IPS-18a (cell line): ENCODE data around the gene LTA.

Experiments used
- H3K27ac ChIP-seq: one replicate; pipeline ENCODE4 v1.5.1; 2013; ENCODE audit warnings: low read length
- H3K27me3 ChIP-seq: one replicate; pipeline ENCODE4 v1.6.1; 2013; ENCODE audit warnings: mild to moderate bottlenecking, low read length; ENCODE audit not compliant: control insufficient read depth, insufficient read depth
- H3K36me3 ChIP-seq: one replicate; pipeline ENCODE4 v1.6.1; 2013; ENCODE audit warnings: low read depth, low read length; ENCODE audit not compliant: control insufficient read depth
- H3K4me1 ChIP-seq: one replicate; pipeline ENCODE4 v1.6.1; 2013; ENCODE audit warnings: low read depth, low read length; ENCODE audit not compliant: control insufficient read depth
- H3K4me3 ChIP-seq: one replicate; pipeline ENCODE4 v1.5.1; 2013; ENCODE audit warnings: low read length
- H3K9ac ChIP-seq: one replicate; pipeline ENCODE4 v1.6.1; 2013; ENCODE audit warnings: mild to moderate bottlenecking, low read length, moderate library complexity
- H3K9me3 ChIP-seq: one replicate; pipeline ENCODE4 v1.6.1; 2013; ENCODE audit warnings: low read depth, low read length; ENCODE audit not compliant: control insufficient read depth

The LTA gene

DNA sequence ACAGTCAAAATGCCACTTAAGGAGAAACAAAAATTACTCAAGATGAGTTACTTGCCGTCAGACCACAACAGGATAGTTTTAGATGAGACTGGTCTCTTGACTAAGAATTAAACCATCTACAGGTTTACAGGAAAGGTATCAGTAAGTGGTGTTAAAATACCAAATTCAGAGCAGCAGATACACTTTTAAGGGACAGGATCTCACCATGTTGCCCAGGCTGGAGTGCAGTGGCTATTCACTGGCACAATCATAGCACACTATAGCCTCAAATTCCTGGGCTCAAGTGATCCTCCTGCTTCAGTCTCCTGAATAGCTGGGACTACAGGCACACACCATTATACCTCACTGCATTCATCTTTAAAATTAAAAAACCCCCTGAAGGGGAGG lies 38.6 kb upstream of the LTA start:
- Histone ChIP-seq H3K27me3 (no peaks in the 10 kb centered on the region), H3K9ac (no peak overlapping the region), H3K4me3 (no peak overlapping the region), H3K4me1 (no peaks in the 10 kb centered on the region), H3K9me3 (no peaks in the 10 kb centered on the region), H3K36me3 (peaks cover 87% of the 10 kb centered on the region), H3K27ac (no peak overlapping the region)

DNA sequence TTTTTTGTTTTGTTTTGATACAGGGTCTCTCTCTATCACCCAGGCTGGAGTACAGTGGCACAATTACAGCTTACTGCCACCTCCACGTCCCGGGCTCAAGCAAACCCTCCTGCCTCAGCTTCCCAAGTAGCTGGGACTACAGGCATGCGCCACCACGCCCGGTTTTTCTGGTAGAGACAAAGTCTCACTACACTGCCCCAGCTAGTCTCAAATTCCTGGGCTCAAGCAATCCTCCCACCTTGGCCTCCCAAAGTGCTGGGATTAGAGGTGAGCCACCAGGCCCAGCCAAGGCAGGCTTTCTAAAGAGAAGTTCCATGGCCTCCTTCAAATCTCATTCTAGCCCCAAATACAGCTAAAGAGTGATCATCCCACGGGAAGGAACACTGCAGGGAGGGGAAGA lies 38.1 kb upstream of the LTA start:
- Histone ChIP-seq H3K27ac (no peak overlapping the region), H3K9me3 (no peaks in the 10 kb centered on the region), H3K4me3 (no peak overlapping the region), H3K4me1 (no peaks in the 10 kb centered on the region), H3K9ac (no peak overlapping the region), H3K36me3 (peaks cover 93% of the 10 kb centered on the region), H3K27me3 (no peaks in the 10 kb centered on the region)

DNA sequence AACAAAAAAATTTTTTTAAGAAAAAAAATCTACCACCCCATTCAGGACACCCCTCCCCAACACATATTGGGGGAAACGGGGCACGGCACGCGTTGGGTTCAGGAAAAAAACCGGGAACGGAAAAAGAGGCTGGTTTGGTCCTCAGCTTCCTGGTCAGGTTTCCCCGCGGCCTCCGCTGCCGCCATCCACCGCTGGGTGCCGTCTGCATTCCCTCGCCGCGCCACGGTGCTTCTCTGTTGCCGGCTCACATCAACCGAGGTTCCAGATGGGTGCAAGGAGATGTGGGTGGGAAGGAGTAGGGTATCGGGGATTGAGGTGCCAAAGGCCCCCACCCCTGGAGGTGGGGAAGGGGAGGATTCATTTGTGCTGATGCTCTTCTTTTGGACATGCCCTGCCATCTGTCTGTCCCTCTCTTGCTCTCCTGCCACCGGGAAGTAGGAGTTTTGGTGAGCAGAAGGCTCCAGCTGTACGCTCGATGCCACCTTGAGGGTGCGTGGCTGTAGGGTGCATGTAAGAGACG lies 37.5 kb upstream of the LTA start:
- Histone ChIP-seq H3K4me3 (no peak overlapping the region), H3K4me1 (peaks cover 4% of the 10 kb centered on the region), H3K27ac (no peak overlapping the region), H3K36me3 (peaks cover 95% of the 10 kb centered on the region), H3K9ac (no peak overlapping the region), H3K9me3 (no peaks in the 10 kb centered on the region), H3K27me3 (no peaks in the 10 kb centered on the region)

DNA sequence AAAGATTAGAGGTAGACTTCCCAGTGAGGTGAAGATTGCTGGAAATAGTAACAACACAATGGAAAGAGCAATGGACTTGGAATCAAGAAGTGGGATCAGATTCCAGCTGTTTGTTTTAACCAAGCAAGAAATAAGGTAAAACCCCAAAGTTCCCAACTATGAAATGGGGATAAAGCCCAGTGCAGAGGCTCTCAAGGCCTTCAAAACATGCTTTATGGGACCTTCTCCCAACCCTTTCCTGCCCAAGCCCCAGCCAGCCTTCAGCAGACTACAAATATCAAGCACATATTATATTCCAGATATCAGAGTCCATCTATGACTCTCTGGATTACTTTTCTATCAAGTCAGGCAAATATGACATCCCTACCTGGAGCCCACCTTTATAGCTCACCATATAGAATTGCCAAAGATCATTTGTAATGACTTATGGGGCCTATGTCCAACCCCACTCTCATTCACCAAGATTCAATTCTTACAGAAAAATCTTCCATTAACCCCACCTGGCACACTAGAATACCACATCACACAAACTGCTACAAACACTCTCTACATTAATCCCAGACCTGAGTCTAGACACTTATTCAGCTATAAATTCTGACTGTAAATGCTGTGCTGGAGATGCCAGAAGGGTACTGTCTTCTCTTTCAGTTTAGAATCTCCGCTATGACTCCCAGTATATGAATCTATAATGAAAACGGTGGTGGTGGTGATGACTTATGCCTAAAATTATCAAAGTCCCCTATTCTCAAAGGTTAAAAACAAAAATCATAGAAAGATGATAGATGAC lies 36.4 kb upstream of the LTA start:
- no peaks in the 10 kb centered on the region for H3K27me3 ChIP-seq
- peaks cover 9% of the 10 kb centered on the region for H3K4me1 ChIP-seq
- H3K4me3 ChIP-seq: no peak overlapping the region
- no peak overlapping the region for H3K9ac ChIP-seq
- no peaks in the 10 kb centered on the region for H3K9me3 ChIP-seq
- no peak overlapping the region for H3K27ac ChIP-seq
- peaks cover 95% of the 10 kb centered on the region for H3K36me3 ChIP-seq

DNA sequence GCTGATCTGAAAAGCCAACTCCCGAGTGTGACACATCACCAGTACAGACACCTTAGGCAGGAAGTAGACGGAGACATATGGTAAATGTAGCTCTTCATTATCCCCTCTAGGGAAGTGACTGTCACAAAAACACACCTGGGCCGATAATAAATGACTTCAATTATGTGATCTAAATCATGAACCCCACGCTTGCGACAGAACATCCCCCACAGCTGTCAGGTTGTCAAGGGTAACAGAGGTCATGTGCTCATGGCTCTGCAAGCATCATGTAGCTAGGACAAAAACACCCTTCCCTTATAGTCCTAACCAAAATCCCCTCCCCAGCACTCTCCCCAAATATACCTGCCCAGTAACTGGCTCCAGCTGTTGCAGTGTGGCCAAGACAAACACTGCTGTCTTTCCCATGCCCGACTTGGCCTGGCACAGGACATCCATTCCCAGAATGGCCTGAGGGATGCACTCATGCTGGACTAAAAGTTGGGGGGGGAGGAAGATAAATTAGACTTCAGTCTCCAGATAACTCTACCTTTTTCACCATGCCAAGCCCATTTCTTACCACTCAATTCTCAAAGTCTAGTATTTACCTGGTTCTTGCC lies 33.2 kb upstream of the LTA start:
- H3K27ac ChIP-seq: no peak overlapping the region
- H3K4me1 ChIP-seq: peaks cover 13% of the 10 kb centered on the region
- H3K27me3 ChIP-seq: no peaks in the 10 kb centered on the region
- H3K36me3 ChIP-seq: peaks cover 63% of the 10 kb centered on the region
- H3K9me3 ChIP-seq: no peaks in the 10 kb centered on the region
- H3K9ac ChIP-seq: no peak overlapping the region
- peak overlapping the region; percentile 87 for H3K4me3 ChIP-seq

DNA sequence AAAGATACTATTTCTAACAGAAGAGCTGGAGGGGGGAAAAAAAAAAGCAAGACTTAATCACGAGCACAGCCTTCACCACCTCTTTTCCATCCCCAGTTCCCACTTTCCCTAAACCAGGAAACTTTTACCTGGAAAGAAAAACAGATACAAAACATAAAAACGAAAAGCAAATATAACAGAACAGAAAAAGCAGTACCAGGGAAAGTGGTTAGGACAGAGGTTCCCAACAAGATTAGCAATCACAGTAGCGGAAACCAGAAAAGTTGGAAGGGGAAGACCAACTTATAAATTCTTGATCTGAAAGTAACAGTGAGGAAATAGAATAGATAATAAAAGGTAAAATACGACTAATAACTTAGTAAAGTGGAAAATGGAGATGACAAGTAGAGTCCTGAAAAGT lies 31.4 kb upstream of the LTA start:
- Histone ChIP-seq H3K36me3 (peaks cover 46% of the 10 kb centered on the region), H3K4me1 (peaks cover 13% of the 10 kb centered on the region), H3K9ac (peak overlapping the region; percentile 98), H3K27me3 (no peaks in the 10 kb centered on the region), H3K27ac (no peak overlapping the region), H3K9me3 (no peaks in the 10 kb centered on the region), H3K4me3 (peak overlapping the region; percentile 87)

DNA sequence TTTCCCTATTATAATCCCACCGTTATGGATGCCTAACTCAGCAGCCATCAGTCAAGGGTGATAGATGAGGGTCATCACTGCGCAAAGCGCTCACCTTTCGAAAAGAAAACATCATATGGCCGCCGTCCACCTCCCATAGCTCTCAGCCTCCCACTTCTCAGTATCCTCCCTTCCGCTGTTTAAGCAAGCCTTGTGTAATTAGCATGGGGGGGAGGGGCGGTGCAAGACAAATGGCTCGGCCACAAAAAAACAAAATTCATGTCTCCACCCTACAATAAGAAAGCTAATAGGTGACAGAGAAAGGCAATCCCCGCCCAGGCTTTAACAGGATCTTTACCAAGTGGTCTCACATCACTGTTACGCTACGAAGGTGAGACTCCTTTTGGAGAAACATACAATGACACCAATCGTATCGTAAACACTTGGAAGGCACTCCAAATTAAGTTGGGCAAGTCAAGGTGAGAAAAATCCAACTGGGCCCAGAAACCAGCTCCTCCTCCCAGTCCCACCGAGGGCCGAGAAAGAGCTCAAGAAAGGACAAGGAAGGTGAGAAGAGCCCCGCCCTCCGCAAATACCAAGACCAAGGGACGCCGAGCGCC lies 30.9 kb upstream of the LTA start:
- H3K4me3 ChIP-seq: peak overlapping the region; percentile 87
- H3K36me3 ChIP-seq: peaks cover 40% of the 10 kb centered on the region

DNA sequence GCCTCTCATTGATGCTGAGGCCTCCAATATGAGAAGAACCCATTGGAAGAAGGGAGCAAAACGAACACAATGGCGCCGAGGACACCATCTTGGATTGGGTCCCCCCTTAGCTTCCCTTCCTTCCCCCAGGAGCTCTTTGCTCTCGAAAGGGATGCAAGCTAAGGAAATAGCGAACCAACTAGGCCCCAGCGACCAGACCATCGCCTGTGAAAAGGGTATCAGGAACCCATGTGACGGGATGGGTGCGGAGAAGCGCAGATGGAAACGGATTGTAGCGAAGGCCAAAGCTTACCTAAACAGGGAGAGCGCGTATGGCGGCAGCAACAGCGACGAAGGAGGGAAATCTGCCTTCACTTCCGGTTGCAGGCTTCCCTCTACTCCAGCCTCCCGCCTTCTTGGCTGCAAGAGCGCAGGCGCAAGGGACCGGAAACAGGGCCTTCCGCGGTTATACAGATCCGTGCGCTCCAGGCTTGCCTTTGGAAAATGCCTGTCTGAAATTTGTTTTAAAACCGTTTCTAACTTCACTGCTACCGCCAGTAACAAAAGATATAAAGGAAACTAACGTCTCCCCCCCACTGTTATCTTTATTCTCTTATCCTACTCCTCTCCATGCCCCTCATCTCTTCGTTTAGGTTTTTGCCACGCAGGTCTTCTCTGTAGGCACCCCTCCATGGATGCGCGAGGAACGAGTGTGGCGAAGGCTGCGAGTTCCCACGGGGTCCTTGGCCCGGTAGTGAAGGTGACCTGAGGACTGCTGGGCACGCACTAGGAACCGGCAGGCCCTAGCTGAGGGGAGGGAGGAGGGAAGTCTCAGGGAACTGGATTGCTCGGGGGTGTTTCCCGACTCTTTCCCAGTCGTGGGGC lies 30.2 kb upstream of the LTA start, which contains the start of gene DDX39B:
Gene DDX39B (minus strand): TSS at position 346 of the 864 bp plus-strand sequence. CDS start 1,471 bp downstream, outside the sequence.
- H3K9ac ChIP-seq: peak within 1 kb of the TSS; percentile 98
- peak within 1 kb of the TSS; percentile 96 for H3K27ac ChIP-seq
- peaks cover 17% of the 10 kb centered on the region for H3K4me1 ChIP-seq
- no peaks in the 10 kb centered on the region for H3K27me3 ChIP-seq
- peaks cover 33% of the 10 kb centered on the region for H3K36me3 ChIP-seq
- no peaks in the 10 kb centered on the region for H3K9me3 ChIP-seq
- H3K4me3 ChIP-seq: peak within 1 kb of the TSS; percentile 87

More for the DNA sequence above, 30.9 kb upstream of the LTA start:
- H3K4me1 ChIP-seq: peaks cover 15% of the 10 kb centered on the region
- H3K9me3 ChIP-seq: no peaks in the 10 kb centered on the region
- H3K27me3 ChIP-seq: no peaks in the 10 kb centered on the region
- H3K27ac ChIP-seq: peak overlapping the region; percentile 96
- peak overlapping the region; percentile 98 for H3K9ac ChIP-seq

DNA sequence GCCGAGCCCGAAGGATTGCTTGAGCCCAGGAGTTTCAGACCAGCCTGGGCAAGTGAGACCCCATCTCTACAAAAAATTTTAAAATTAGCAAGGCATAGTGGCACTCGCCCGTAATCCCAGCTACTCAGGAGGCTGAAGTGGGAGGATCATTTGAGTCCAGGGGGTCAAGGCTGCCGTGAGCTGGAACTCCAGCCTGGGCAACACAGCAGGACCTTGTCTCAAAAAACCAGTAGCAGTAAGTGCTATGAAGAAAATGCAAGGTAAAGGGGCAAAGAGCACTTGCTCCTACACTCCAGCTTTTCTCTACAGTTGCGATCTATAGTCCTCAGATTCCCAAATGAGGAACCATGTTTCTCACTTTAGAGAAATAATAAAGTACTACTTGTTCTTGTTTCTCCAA lies 28.4 kb upstream of the LTA start:
- Histone ChIP-seq H3K9ac (no peak overlapping the region), H3K4me1 (peaks cover 17% of the 10 kb centered on the region), H3K27ac (no peak overlapping the region), H3K36me3 (peaks cover 22% of the 10 kb centered on the region), H3K4me3 (no peak overlapping the region), H3K27me3 (no peaks in the 10 kb centered on the region), H3K9me3 (no peaks in the 10 kb centered on the region)

DNA sequence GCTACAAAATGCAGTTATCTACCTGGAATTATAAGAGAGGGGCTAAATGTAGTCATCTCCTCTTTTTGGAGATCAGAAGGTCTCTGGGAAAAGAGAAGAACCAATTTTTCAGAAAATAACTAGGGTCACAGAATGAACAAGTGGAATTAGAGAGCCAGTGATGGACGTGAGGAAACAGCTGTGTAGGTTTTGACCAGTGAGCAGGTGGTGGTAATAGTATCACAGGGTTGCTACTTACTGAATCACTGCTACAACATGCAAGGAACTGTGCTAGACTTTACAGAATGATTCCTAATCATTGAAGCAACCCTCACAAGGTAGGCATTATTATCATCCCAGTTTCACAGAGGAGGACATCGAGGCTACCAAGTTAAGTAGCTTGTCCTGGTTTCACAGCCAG lies 27.4 kb upstream of the LTA start:
- Histone ChIP-seq H3K36me3 (peaks cover 20% of the 10 kb centered on the region), H3K4me3 (no peak overlapping the region), H3K27ac (no peak overlapping the region), H3K4me1 (peaks cover 12% of the 10 kb centered on the region), H3K9ac (no peak overlapping the region), H3K9me3 (no peaks in the 10 kb centered on the region), H3K27me3 (no peaks in the 10 kb centered on the region)

DNA sequence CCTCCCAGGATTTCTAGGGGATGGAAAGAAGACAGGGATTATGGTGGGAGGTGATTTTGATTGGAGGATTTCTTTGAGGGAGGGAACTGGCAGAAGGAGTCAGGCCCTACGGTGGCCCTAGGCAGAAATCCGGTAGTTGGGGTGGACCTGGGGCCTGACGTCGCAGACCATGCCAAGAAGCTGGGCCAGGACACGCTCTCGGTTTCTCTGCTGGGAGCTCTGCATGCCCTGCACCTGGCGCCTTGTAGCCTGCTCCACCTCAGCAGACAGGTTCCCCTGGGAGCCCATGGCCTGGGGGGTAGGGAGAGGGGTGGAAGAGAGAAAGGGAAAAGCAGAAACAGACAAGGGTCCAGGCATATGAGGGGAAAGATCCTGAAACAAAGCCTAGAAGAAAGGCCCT lies 26.8 kb upstream of the LTA start:
- Histone ChIP-seq H3K27ac (no peak overlapping the region), H3K4me1 (peaks cover 8% of the 10 kb centered on the region), H3K4me3 (no peak overlapping the region), H3K36me3 (peaks cover 17% of the 10 kb centered on the region), H3K27me3 (no peaks in the 10 kb centered on the region), H3K9me3 (no peaks in the 10 kb centered on the region), H3K9ac (no peak overlapping the region)
